ENCODE measurements around the gene CEP152.
"Not testable (repeated sequence)": the region's sequence is repeated elsewhere in the genome, so short reads cannot be mapped to it uniquely, and the experiment has no call there.

CEP152 gene, protein sequence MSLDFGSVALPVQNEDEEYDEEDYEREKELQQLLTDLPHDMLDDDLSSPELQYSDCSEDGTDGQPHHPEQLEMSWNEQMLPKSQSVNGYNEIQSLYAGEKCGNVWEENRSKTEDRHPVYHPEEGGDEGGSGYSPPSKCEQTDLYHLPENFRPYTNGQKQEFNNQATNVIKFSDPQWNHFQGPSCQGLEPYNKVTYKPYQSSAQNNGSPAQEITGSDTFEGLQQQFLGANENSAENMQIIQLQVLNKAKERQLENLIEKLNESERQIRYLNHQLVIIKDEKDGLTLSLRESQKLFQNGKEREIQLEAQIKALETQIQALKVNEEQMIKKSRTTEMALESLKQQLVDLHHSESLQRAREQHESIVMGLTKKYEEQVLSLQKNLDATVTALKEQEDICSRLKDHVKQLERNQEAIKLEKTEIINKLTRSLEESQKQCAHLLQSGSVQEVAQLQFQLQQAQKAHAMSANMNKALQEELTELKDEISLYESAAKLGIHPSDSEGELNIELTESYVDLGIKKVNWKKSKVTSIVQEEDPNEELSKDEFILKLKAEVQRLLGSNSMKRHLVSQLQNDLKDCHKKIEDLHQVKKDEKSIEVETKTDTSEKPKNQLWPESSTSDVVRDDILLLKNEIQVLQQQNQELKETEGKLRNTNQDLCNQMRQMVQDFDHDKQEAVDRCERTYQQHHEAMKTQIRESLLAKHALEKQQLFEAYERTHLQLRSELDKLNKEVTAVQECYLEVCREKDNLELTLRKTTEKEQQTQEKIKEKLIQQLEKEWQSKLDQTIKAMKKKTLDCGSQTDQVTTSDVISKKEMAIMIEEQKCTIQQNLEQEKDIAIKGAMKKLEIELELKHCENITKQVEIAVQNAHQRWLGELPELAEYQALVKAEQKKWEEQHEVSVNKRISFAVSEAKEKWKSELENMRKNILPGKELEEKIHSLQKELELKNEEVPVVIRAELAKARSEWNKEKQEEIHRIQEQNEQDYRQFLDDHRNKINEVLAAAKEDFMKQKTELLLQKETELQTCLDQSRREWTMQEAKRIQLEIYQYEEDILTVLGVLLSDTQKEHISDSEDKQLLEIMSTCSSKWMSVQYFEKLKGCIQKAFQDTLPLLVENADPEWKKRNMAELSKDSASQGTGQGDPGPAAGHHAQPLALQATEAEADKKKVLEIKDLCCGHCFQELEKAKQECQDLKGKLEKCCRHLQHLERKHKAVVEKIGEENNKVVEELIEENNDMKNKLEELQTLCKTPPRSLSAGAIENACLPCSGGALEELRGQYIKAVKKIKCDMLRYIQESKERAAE (N-terminal part only)

DNA sequence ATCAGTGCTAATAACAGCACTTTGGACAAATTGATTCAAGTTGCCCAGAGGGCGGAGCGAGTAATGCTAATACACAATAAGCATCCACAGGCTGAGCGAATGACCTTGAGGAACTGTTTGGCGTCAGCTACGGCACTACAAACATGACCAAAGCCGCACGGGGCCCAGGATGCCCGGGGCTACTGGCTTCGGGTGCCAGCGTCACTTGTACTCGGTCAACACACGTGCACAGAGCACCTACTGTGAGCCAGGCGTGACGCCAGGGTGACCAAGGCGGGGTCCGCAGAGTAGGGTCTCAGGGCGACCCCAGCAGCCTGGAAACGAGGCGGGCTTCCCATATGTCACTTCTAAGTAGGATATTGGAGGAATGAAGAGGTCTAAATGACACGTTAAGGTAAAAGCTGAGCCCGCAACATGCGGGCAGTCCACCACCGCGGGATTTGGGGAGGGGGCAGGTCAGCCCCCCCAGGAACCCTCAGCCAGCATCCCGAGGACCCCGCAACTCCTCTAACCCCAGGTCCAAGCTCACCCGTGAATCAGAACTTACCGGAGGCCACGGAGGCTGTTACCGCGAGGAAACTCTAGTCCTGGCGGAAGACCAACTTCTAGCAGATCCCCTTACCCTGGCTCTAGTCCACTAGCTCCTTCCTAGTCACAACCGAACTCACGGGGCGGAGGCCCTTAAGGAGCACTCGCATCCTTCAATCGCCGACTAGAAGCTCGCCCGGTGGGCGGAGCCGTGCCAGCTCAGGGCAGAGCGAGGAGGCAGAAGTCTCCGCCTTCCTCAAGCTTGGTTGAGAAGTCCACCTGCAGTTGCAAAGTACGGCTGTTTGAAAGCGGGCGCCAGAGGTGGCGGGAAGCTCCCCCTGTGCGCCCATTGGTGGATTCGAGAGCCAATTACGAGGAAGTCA is at the start of gene CEP152:
TSS of gene CEP152 (minus strand) at position 656 of the 911 bp plus-strand sequence. CDS start 5,420 bp downstream, outside the sequence.
- DNase-seq: peak; percentile 98

DNA sequence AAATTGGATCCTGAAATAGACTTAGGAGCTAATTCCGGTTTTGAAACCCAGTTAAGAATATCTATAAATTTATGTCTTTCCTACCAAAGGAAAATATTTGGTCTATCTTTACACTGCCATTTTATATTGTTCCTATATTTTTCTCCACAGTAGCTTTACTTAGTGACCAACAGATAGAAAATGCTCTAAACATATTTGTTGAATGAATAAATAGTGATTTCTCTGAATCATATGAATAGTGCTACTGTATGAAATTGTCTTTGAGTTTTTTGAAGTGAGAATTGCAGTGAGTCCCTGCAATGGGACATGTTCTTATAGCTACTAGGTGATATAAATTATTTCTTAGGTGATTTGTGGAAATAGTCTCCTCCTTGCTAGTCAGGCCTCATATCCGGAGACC is 48.6 kb upstream of the CEP152 start:
- no peak for DNase-seq

DNA sequence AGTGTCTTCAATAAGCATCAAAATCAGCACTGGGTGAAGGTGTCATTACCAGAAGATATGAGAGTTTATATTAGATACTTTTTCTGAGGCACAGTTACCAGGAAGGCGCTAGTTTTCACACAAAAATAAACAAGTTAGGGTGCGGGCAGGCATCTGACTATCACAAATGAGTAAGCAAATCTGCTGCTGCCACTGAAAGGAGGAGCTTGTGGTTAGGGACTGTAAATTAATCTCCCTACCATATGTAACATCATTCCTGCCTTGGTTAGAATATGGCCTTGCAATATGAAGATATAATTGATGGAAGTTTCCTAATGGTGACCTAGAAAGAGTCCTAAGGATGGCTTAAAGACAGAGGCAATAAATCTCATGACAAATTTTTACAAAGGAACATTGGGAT is 47.5 kb upstream of the CEP152 start:
- DNase-seq: no peak

DNA sequence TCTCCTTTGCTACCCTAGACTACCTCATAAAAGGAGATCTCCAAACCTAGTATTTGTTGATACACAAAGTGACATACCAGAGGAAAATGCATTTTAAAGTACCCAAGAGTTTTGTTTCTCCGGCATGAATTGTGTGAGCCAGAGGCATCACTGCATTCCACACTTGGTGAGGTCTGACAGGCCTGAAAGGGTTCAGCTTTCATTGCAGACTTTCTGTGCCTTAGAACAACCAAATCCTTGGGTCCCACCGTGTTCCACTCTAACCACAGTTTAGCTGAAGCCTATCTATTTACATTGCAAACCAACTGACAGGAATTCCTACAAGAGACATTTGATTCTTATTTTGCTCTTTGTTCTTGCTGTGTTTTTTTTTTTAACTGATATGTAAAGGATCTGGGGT is 46.1 kb upstream of the CEP152 start:
- no peak for DNase-seq

DNA sequence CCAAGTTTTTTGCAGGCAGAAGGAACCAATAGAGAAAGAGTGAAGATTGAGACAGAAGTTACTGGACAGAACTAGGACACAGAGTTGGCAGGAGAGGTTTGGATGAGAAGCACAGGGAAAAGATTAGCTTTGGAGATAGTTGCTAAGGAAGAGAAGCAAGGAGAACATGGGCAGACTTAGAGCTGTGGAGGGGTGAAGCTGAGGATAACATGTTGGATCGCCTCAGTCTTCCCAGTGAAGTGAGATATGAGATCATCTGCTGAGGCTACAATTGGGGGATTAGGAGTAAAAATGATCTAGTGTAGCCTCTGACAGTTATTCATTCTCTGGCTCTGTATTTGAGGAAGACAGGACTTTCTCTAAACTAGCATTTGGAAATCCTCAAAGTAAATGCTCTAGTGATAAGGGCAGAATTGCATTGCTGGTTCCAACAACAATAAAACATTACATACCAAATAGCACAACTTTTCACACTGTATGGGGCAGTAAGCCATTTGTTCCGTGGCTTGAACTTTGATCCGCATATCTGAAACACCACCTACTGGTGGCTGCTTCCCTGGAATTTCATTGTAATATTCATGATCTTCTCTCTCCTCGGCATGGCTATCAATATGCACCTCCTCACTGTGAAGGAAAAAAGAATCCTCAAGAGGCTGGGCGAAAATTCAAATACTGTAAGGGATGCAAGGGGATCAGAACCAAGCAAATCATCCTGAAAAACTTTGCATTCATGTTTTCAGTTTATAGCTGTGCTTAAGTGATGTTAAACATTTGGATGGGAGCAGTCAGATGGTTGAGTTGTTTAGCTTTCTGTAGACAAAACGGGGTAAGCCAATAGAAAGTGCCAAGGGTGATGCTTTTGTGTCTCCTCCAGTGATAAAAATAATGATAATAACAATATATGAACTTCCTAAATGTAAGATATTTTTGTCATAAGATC is 44.9 kb upstream of the CEP152 start:
- no peak for DNase-seq

DNA sequence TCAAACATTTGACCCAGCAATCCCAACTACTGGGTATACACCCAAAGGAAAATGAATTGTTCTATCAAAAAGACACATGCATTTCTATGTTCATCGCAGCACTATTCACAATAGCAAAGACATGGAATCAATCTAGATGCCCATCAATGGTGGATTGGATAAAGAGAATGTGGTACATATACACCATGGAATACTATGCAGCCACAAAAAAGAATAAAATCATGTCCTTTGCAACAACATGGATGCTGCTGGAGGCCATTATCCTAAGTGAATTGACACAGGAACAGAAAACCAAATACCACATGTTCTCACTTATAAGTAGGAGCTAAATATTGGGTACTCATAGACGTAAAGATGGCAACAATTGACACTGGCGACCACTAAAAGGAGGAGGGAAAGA is 43.6 kb upstream of the CEP152 start:
- not testable (repeated sequence) for DNase-seq

DNA sequence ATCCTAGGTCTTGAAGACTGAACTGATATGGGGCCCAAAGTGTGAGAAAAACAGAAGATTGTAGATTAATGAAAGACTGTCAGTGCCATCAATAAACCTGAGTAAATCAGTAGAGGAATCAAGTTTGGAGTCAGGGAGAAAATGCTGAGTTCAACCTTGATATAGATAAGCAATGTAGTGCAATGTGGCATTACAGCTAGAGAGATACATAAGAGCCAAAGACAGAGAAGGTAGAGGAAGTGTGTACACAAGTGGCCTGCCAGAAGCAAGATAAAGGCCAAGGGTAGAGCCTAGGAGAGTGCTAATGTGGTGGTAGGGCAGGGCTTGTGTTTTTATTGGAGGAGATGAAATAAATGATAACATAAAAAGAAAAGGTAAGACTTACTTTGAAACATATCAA is 41.1 kb upstream of the CEP152 start:
- no peak for DNase-seq

DNA sequence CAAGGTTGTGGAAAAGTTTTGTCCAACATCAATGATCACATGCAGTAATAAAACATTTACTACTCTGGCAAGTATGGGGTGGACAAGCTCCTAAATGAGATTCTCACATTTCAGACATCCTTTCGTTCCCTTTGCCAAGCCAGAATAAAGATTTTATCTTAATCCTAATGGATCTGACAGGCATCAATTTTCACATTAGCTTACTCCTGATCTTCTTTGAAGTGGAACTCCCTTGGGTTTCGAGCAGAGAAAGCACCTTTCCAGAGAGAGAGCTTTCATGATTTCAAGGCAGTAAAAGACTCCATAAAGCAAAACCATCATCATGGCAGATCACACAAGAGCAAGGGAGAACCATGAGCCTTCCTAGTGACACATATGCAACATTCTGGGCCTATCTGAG is 39.8 kb upstream of the CEP152 start:
- DNase-seq: no peak

DNA sequence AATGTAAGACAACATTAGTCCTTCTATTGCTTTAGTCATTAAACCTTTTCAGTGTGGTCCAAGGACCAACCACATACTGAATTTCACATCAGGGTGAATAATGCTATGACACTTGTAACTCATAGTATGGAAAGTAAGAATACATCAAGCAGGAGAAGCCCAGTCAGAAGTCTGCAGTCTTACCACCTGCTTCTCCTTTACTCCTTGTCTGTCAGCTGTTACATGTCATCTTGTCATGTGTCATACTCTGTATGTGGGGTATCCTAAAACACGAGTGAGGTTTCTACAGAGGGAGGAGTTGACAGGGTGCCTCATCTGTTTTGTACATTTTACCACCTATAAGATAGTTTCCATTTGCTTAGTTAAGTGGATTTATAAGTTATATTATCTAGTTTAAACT is 34.3 kb upstream of the CEP152 start:
- DNase-seq: no peak

DNA sequence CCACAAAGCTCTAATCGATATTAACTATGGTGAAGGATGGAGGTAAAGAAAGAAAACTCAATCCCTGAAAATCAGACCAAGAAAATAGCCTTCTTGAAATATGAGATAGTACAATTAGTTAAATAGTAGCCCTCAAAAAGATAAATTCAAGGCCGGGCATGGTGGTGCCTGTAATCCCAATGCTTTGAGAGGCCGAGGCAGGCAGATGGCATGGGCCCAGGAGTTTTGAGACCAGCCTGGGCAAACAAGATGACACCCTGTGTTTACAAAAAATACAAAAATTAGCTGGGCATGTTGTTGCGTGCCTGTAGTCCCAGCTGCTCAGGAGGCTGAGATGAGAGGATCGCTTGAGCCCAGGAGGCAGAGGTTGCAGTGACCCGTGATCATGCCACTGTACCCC is 31.6 kb upstream of the CEP152 start:
- DNase-seq: no peak

DNA sequence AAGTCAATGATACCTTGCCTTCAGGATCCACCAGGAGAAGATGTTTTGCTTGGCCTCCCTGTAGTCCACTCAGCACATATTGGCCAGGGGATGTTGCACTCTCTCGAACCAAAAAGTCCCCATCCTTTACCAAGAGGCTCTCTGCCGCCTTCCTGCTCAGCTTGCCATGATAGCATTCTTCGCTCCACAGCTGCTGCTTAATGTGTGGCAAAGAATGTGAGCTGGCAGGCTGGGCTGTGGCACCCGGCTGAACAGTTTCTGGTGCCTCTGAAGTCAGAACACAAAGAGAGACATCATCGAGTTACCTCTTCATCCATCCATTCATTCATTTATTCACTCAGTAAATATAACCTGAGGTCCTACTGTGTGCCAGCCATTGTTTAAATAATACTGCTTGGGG is 23.9 kb upstream of the CEP152 start:
- no peak for DNase-seq

DNA sequence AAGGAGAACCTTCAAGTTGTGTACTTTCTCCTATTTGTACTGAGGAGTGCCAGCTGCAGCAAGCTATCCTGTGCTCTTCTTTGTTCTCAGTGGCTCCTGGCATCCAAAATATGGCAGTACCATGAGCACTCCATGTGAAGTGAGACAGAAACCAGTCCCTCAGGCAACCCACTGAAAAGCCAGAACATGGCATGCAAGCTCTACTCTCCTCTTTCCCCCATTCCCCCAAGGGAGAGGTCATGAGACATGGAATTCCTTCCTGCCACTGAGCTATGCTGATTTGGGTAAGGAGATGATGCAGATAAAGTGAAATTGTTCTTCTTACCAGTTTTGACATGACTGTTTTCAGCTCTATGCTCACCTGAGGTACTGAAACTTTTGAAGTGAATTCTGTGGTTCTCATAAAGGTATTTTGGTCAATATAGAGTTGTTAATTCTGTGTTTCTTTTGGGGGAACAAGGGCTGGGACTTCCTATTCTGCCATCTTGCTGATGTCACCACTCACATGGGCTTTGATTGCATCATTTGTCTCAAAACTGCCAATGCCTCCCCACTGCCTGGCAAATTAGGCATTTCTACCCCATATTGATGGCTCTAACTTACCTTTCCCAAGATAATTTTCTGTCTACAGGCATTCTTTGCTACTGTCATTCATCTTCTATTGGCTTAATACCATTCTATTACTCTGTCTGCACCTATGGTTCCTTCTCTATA is 22.8 kb upstream of the CEP152 start:
- no peak for DNase-seq

DNA sequence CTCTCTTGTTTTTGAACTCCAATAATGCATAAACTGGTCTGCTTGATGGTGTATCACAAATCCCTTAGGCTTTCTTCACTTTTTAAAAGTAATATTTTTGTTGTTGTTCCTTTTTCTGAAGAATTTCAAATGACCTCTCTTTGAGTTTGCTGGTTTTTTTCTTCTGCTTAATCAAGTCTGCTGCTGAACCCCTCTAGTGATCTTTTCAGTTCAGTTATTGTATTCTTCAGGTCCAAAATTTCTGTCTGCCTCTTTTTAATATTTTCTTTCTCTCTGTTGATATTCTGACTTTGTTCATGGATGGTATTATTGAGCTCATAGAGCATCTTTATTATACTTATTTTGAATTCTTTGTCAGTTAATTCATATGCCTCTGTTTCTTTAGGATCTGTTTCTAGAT is 21.8 kb upstream of the CEP152 start:
- DNase-seq: no peak

DNA sequence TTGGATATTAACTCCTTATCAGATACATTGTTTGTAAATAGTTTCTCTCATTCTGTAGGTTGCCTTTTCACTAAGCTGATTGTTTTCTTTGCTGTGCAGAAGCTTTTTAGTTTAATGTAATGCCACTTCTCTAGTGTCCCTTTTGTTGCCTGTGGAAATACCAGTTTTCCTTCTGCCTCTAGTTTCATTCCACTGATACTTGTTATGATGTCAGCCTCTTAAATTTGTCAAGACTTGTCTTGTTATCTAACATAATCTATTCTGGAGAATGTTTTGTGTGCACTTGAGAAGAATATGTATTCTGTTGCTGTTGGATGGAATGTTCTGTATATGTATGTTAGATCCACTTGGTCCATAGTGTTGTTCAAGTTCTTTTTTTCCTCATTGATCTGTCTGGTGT is 18.0 kb upstream of the CEP152 start:
- DNase-seq: no peak

DNA sequence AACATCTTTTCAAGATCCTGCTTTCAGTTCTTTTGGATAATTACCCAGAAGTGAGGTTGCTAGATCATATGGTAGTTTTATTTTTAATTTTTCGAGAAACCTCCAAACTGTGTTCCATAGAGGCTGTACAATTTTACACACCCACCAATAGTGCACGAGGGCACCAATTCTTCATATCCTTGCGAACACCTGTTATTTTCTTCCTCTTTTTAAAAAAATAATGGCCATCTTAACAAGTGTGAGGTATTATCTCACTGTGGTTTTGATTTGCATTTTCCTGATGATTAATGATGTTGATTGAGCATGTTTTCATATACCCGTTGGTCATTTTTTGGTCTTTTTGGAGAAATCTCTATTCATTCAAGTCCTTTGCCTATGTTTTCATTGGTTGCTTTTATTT is 17.6 kb upstream of the CEP152 start:
- no peak for DNase-seq

DNA sequence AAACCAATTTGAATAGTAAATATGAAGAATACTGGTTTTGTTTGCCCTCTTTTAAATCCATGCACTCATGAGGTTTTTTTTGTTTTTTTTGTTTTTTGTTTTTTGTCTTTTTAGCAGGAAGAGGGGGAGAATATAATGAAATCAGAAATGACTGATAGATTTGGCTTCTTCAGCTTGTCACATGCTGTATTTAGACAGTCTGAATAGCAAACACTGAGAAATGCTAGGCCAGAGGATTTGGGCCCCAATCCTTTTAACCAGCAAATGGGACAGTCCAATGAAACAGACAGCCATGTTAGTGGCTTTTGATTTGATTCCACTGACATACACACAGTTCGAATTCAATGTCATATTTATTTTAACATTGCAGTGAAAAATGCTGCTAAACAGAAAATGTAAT is 14.2 kb upstream of the CEP152 start:
- DNase-seq: no peak

DNA sequence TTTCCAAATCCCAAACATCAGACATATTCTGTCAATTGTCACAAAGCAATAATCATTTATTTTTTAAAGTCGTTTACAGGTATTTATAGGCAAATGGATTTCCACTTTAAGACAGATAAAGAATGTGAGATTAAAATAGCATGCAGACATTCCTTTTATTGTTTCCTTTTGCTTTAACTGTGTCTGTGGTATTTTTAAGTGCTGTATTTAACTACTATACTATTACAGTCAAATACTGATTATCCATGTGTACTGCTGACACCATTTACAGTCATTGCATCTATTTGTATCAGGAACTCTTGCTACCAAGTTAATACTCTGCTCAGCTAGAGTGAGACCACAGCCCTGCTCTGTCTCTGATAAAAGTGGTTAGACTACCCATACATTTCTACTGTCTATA is 12.8 kb upstream of the CEP152 start:
- no peak for DNase-seq

DNA sequence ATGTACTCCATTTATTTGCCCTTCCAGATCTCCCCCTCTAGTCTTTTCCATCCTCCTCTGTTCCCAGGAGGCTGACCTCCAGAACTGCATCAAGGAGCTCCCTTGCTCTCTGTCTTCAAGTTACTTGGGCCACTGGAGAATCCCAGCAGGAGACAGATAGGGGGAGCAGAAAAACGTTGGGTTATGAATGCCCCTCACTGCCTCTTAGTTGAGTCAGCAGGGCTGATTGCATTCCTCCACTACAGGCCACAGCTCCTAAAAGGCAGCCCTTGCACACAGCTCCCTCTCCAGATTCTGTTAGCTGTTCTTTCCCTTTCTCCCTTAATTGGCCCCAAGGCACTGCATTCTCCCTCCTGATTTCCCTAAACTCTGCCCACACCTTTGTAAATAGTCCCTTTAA is 12.4 kb upstream of the CEP152 start:
- DNase-seq: no peak

DNA sequence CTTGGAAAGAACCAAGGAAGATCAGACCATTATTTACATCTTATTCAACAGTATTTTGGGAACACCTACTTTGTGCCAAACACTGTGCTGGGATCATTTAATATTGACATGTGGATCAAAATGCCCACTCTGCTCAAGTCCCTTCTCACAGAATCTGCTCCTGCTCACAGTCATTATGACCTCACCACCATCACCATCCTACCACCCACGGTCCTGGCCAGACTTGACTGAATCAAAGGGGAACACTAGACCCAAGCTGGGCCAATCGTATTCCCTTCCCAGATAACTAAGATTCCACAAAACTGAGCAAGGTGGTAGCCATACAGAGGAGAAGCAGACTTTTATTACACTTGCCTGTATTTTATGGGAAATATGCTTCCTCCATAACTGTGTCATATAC is 3.4 kb upstream of the CEP152 start:
- no peak for DNase-seq

DNA sequence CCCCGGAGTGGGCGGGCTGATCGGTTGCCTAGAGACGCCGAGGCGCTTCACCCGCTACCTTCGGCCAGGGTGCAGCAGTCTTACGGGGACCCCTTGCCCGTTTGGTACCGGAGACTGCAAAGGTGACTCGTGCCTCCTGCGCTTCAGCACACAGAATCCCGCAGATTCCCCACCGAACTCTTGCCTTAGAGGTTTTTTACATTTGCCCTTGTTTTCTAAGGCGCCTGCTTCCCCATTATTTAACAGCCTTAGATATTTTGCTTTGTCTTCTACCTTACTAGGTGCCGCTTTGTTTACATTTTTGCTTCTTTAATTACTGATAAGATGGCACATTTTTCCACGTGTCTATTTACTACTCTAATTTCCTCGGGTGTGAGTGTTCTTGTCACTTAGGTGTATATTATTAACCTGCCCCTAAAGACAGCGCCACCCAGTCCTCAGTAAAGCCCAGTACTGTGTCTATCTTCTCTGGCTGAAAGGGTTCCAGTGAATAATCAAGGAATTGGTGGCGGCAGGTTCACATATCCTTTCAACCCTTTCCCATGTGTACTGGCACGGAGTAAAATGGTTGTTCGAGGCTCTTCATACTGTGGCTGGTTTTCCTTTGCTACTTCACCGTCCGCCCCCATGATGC is 573 bp upstream of the CEP152 start:
- no peak for DNase-seq

All from activated effector memory CD4-positive, alpha-beta T cell treated with Interleukin-2 at 50 U/mL for 16 hours (primary cell).